ENCODE results near the gene SCFD2. TPM values are rescaled to one million over a fixed set of nuclear protein-coding genes. Genes with fewer than 3 reads are reported as not detected.
"Not testable (repeated sequence)": the region's sequence is repeated elsewhere in the genome, so short reads cannot be mapped to it uniquely, and the experiment has no call there.

Gene SCFD2
- total and polyA plus RNA-seq, 8 donors, result 11.4 to 26.6 (median 13.7) TPM

GRCh38 chr4:53307819-53308780 lies 57.8 kb downstream of the SCFD2 start:
- ATAC-seq, result no peak

GRCh38 chr4:53307210-53307609 lies 58.7 kb downstream of the SCFD2 start:
- no peak for TF ChIP-seq CTCF (IDR thresholded peaks at IDR 0.05)
- DNase-seq (no peak), ATAC-seq (no peak)
- H3K36me3 ChIP-seq, result peaks cover 0 to 3% of the 10 kb centered on the region in 2 donors
- peaks cover 0 to 2% of the 10 kb centered on the region in 2 donors for H3K9me3 ChIP-seq
- intact Hi-C loops (cut with DNase I), result no loop called here
- H3K27ac ChIP-seq, result no peak overlapping the region
- H3K4me1 ChIP-seq, result no peaks in the 10 kb centered on the region
- no peaks in the 10 kb centered on the region for H3K27me3 ChIP-seq
- H3K4me3 ChIP-seq, result no peak overlapping the region

More at GRCh38 chr4:53307819-53308780, 57.8 kb downstream of the SCFD2 start:
- no peaks in the 10 kb centered on the region for H3K9me3 ChIP-seq
- no peak for TF ChIP-seq CTCF (IDR thresholded peaks at IDR 0.05)
- no peaks in the 10 kb centered on the region for H3K4me1 ChIP-seq
- no peak for DNase-seq
- peaks cover 0 to 8% of the 10 kb centered on the region in 2 donors for H3K36me3 ChIP-seq
- no peaks in the 10 kb centered on the region for H3K27me3 ChIP-seq
- no peak overlapping the region for H3K4me3 ChIP-seq
- no peak overlapping the region for H3K27ac ChIP-seq
- intact Hi-C loops (cut with DNase I), result no loop called here

GRCh38 chr4:53306729-53307128 lies 59.1 kb downstream of the SCFD2 start:
- ATAC-seq (no peak), DNase-seq (no peak)
- TF ChIP-seq CTCF (IDR thresholded peaks at IDR 0.05), result no peak
- H3K4me3 ChIP-seq, result no peak overlapping the region
- no peaks in the 10 kb centered on the region for H3K27me3 ChIP-seq
- no peaks in the 10 kb centered on the region for H3K4me1 ChIP-seq
- H3K9me3 ChIP-seq, result peaks cover 0 to 2% of the 10 kb centered on the region in 2 donors
- H3K27ac ChIP-seq, result no peak overlapping the region
- intact Hi-C loops (cut with DNase I), result no loop called here
- no peaks in the 10 kb centered on the region for H3K36me3 ChIP-seq

GRCh38 chr4:53292209-53292608 lies 73.7 kb downstream of the SCFD2 start:
- intact Hi-C loops (cut with DNase I); H3K27me3 ChIP-seq; H3K36me3 ChIP-seq; ATAC-seq; H3K4me1 ChIP-seq; H3K4me3 ChIP-seq; H3K27ac ChIP-seq; DNase-seq: not testable (repeated sequence)
- peaks cover 0 to 75% of the 10 kb centered on the region in 2 donors for H3K9me3 ChIP-seq

GRCh38 chr4:53281438-53281837 lies 84.4 kb downstream of the SCFD2 start:
- Histone ChIP-seq H3K27ac (no peak overlapping the region), H3K36me3 (no peaks in the 10 kb centered on the region), H3K4me1 (no peaks in the 10 kb centered on the region), H3K27me3 (no peaks in the 10 kb centered on the region), H3K4me3 (no peak overlapping the region), H3K9me3 (no peaks in the 10 kb centered on the region)
- TF ChIP-seq CTCF (IDR thresholded peaks at IDR 0.05), result no peak
- DNase-seq, result no peak
- intact Hi-C loops (cut with DNase I), result no loop called here
- ATAC-seq, result no peak

Measured in left lung (tissue), 10 donors.